ENCODE results near the gene P3H3.

The P3H3 gene

GRCh38 chr12:6842075-6842474, 13.9 kb downstream of the P3H3 start:
- in situ Hi-C loops (cut with MboI; ENCODE audit: low sequenced_read_pairs): no loop called here

- in situ Hi-C loops (cut with MboI; ENCODE audit: low sequenced_read_pairs): no loop called here
Measured at GRCh38 chr12:6843118-6843902, 15.1 kb downstream of the P3H3 start.

- in situ Hi-C loops (cut with MboI; ENCODE audit: low sequenced_read_pairs): no loop called here
Measured at GRCh38 chr12:6845395-6845794, 17.2 kb downstream of the P3H3 start.

- in situ Hi-C loops (cut with MboI; ENCODE audit: low sequenced_read_pairs): no loop called here
Measured at GRCh38 chr12:6846316-6846869, 18.2 kb downstream of the P3H3 start.

GRCh38 chr12:6847676-6848075, 19.5 kb downstream of the P3H3 start:
- in situ Hi-C loops (cut with MboI; ENCODE audit: low sequenced_read_pairs): no loop called here

GRCh38 chr12:6849427-6849826, 21.2 kb downstream of the P3H3 start:
- in situ Hi-C loops (cut with MboI; ENCODE audit: low sequenced_read_pairs): no loop called here

- in situ Hi-C loops (cut with MboI; ENCODE audit: low sequenced_read_pairs): no loop called here
Measured at GRCh38 chr12:6849976-6850560, 21.9 kb downstream of the P3H3 start.

- in situ Hi-C loops (cut with MboI; ENCODE audit: low sequenced_read_pairs): no loop called here
Measured at GRCh38 chr12:6850796-6851152, 22.6 kb downstream of the P3H3 start.

- in situ Hi-C loops (cut with MboI; ENCODE audit: low sequenced_read_pairs): no loop called here
Measured at GRCh38 chr12:6851153-6851920, 23.1 kb downstream of the P3H3 start, which contains the start of gene CDCA3. TSS of gene CDCA3 (minus strand) at chr12:6851286. CDS start at chr12:6850952, 334 bp downstream.

GRCh38 chr12:6851921-6852650, 23.9 kb downstream of the P3H3 start, which contains the start of gene USP5:
TSS of gene USP5 (plus strand) at chr12:6852150. CDS start at chr12:6852180, 30 bp downstream.
- in situ Hi-C loops (cut with MboI; ENCODE audit: low sequenced_read_pairs): no loop called here

GRCh38 chr12:6852651-6853354, 24.6 kb downstream of the P3H3 start:
- in situ Hi-C loops (cut with MboI; ENCODE audit: low sequenced_read_pairs): no loop called here

GRCh38 chr12:6853626-6854025, 25.4 kb downstream of the P3H3 start:
- in situ Hi-C loops (cut with MboI; ENCODE audit: low sequenced_read_pairs): no loop called here

- in situ Hi-C loops (cut with MboI; ENCODE audit: low sequenced_read_pairs): no loop called here
Measured at GRCh38 chr12:6854036-6854435, 25.8 kb downstream of the P3H3 start.

GRCh38 chr12:6855322-6855721, 27.1 kb downstream of the P3H3 start:
- in situ Hi-C loops (cut with MboI; ENCODE audit: low sequenced_read_pairs): no loop called here

- in situ Hi-C loops (cut with MboI; ENCODE audit: low sequenced_read_pairs): no loop called here
Measured at GRCh38 chr12:6858799-6859198, 30.6 kb downstream of the P3H3 start.

GRCh38 chr12:6860116-6860515, 31.9 kb downstream of the P3H3 start:
- in situ Hi-C loops (cut with MboI; ENCODE audit: low sequenced_read_pairs): no loop called here

- in situ Hi-C loops (cut with MboI; ENCODE audit: low sequenced_read_pairs): no loop called here
Measured at GRCh38 chr12:6860942-6861341, 32.7 kb downstream of the P3H3 start.

GRCh38 chr12:6861391-6861790, 33.2 kb downstream of the P3H3 start:
- in situ Hi-C loops (cut with MboI; ENCODE audit: low sequenced_read_pairs): no loop called here

- in situ Hi-C loops (cut with MboI; ENCODE audit: low sequenced_read_pairs): no loop called here
Measured at GRCh38 chr12:6863033-6863432, 34.8 kb downstream of the P3H3 start.
